Psoas muscle (tissue), 8 donors: Measurements from ENCODE around the gene PRKN. TPM values are rescaled to one million over a fixed set of nuclear protein-coding genes. Genes with fewer than 3 reads are reported as not detected.

ENCODE experiments used
- ATAC-seq, 4 donors: fragments of 200-7000 bp; cut with Tn5 transposase; one replicate each; pipeline ENCODE4 v1.9.1; 2020; ENCODE audit warnings: moderate library complexity in 3 of 4, mild to moderate bottlenecking in 2 of 4
- DNase-seq, 2 donors: peaks; one replicate each; pipeline ENCODE4 v3.0.0-alpha.2; 2020
- H3K27ac ChIP-seq: fragments of 200-600 bp; one replicate; pipeline ENCODE4 v1.8.0; 2022
- H3K27me3 ChIP-seq, 3 donors: fragments of 200-600 bp in 1 of 3; one replicate each; pipeline versions ENCODE4 v1.6.1 to v1.8.0; 2013 to 2022; ENCODE audit warnings: low read length in 2 of 3, mild to moderate bottlenecking in 2 of 3, moderate library complexity in 1 of 3; ENCODE audit not compliant: insufficient read depth in 3 of 3
- H3K36me3 ChIP-seq, 2 donors: fragments of 200-600 bp in 1 of 2; one replicate each; pipeline versions ENCODE4 v1.6.1 to v1.8.0; 2013 to 2022; ENCODE audit warnings: low read depth in 1 of 2, mild to moderate bottlenecking in 1 of 2, moderate library complexity in 1 of 2; ENCODE audit not compliant: insufficient read depth in 1 of 2
- H3K4me1 ChIP-seq: fragments of 200-600 bp; one replicate; pipeline ENCODE4 v1.8.0; 2022
- H3K4me3 ChIP-seq: fragments of 200-600 bp; one replicate; pipeline ENCODE4 v1.8.0; 2022; ENCODE audit warnings: mild to moderate bottlenecking
- H3K9me3 ChIP-seq: fragments of 200-600 bp; one replicate; pipeline ENCODE4 v1.8.0; 2022
- WGBS, 3 donors: extraction: QIAGEN DNeasy Blood & Tissue Kit; methylation state at CpG; one replicate each; pipeline versions ENCODE4 v1.1.6 to v1.1.7; 2013; 5-methylcytosine and 5-hydroxymethylcytosine counted together
- intact Hi-C, 2 donors: fragments of 100-400 bp; cut with DNase I; formaldehyde crosslinking; loops; one replicate each; pipeline versions ENCODE4 v1.11.0 to v1.14.2; 2022
- polyA plus RNA-seq, 3 donors: library from polyadenylated mRNA; stranded (reverse); fragments of 200-250 nt; gene quantifications; one replicate each; pipeline ENCODE4 v1.2.3, GENCODE V29; 2013
- total RNA-seq, 4 donors: library from RNA; stranded (reverse); fragmentation: NEBNext Ultra II Directional in 2 of 4; extraction: Animal tissue kit (Norgen Biotek cat#: 25700) in 2 of 4; gene quantifications; one replicate each; pipeline versions ENCODE4 v1.2.1 to v1.2.4, GENCODE V29; 2021 to 2023
- TF ChIP-seq, protein P1 (sequence below): fragments of 200-600 bp; IDR thresholded peaks from one replicate; pipeline ENCODE4 v1.8.0; 2022; ENCODE audit warnings: antibody characterized with exemption
- donor health status: healthy with polysubstance abuse.
- donor health status: DM: no; HTN: no; CAD: no; lungs with moderate emphysema.
- donor health status: Bipolar disorder and iron deficiency.
- donor health status: healthy.
- donor health status: DM: yes; HTN: yes; CAD: no.
- donor health status: DM: no; HTN: no; CAD: no.
- donor health status: DM: no; HTN: no; CAD: no.
- donor health status: DM: yes; HTN: yes; CAD: no.

The PRKN gene
- total and polyA plus RNA-seq, 7 donors: 1.5 to 19.5 (median 11.7) TPM

- DNase-seq: no peak
- Histone ChIP-seq H3K27me3 (no peaks in the 10 kb centered on the region), H3K27ac (no peak overlapping the region), H3K9me3 (no peaks in the 10 kb centered on the region), H3K4me1 (peaks cover 7% of the 10 kb centered on the region), H3K36me3 (no peaks in the 10 kb centered on the region), H3K4me3 (no peak overlapping the region)
- ATAC-seq: no peak
- WGBS, 3 donors: 88 to 93% (median 90%) methylated on average over 10 of the region's 10 CpGs
- TF ChIP-seq, protein P1, sequence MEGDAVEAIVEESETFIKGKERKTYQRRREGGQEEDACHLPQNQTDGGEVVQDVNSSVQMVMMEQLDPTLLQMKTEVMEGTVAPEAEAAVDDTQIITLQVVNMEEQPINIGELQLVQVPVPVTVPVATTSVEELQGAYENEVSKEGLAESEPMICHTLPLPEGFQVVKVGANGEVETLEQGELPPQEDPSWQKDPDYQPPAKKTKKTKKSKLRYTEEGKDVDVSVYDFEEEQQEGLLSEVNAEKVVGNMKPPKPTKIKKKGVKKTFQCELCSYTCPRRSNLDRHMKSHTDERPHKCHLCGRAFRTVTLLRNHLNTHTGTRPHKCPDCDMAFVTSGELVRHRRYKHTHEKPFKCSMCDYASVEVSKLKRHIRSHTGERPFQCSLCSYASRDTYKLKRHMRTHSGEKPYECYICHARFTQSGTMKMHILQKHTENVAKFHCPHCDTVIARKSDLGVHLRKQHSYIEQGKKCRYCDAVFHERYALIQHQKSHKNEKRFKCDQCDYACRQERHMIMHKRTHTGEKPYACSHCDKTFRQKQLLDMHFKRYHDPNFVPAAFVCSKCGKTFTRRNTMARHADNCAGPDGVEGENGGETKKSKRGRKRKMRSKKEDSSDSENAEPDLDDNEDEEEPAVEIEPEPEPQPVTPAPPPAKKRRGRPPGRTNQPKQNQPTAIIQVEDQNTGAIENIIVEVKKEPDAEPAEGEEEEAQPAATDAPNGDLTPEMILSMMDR: no peak
- intact Hi-C loops: loop anchor here (10.0 kb wide), 4 partner anchors 208 to 848 kb away; no protein-coding TSS in a partner anchor
Measured at GRCh38 chr6:161372422-161372793, 1355.2 kb downstream of the PRKN start.

GRCh38 chr6:161370880-161371279 is 1356.7 kb downstream of the PRKN start:
- 37 to 42% (median 40%) methylated on average over 9 of the region's 9 CpGs for WGBS, 3 donors
- Histone ChIP-seq H3K27ac (no peak overlapping the region), H3K36me3 (no peaks in the 10 kb centered on the region), H3K4me1 (peaks cover 6% of the 10 kb centered on the region), H3K9me3 (no peaks in the 10 kb centered on the region), H3K4me3 (no peak overlapping the region), H3K27me3 (no peaks in the 10 kb centered on the region)
- TF ChIP-seq, protein P1: peak; percentile 67
- ATAC-seq: peak in 2 of 4 donors; percentile 41 to 49
- intact Hi-C loops: loop anchor here (10.0 kb wide), 4 partner anchors 206 to 846 kb away; no protein-coding TSS in a partner anchor
- peak; percentile 40 to 67 for DNase-seq

DNA sequence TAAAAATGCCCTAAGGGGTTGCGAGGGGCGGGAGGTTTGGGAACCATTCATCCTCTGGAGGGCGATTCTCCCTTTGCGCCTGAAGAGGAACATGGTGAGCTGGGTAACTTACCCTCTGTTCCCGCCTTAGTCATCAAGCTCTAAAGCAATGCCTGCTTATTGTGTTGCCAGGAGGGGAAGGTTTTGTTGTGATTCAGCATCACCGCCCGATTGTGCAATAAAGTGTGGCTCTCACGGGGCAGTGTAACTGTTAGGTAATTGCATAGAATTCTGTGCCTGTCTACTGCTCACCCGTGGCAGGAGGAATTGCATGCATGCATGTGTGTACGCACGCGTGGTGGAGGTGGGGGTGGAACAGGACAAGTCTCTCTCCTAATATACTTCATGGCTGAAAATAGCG is 1358.2 kb downstream of the PRKN start:
- Histone ChIP-seq H3K27me3 (no peaks in the 10 kb centered on the region), H3K36me3 (no peaks in the 10 kb centered on the region), H3K4me1 (no peaks in the 10 kb centered on the region), H3K9me3 (no peaks in the 10 kb centered on the region), H3K27ac (no peak overlapping the region), H3K4me3 (no peak overlapping the region)
- DNase-seq (no peak), ATAC-seq (no peak)
- 83 to 89% (median 86%) methylated on average over 13 of the region's 13 CpGs for WGBS, 3 donors
- intact Hi-C loops: no loop called here
- TF ChIP-seq, protein P1: no peak

DNA sequence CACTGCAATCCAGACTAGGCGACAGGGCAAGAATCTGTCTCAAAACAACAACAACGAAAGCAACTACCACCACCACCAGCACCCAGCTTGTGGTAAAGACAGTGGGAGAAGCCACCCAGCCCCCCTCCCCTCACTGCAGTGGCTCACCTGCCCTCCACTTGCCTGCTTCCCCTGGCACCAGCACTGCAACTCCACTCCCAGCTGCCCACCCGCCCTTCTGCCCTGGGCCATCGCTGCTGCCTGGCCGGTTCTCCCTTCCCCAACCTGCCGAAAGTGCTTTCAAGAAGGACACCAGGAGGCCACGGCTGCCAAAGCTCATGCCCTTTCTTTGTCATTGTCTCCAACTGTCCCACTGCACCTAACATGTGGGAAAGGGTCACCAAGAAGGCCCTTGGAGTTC is 1359.1 kb downstream of the PRKN start:
- intact Hi-C loops: no loop called here
- no peak for ATAC-seq

More for the DNA sequence above, 1359.1 kb downstream of the PRKN start:
- Histone ChIP-seq H3K27me3 (no peaks in the 10 kb centered on the region), H3K27ac (no peak overlapping the region), H3K9me3 (no peaks in the 10 kb centered on the region), H3K4me3 (no peak overlapping the region), H3K36me3 (no peaks in the 10 kb centered on the region), H3K4me1 (no peaks in the 10 kb centered on the region)
- WGBS, 3 donors: 82 to 92% (median 91%) methylated on average over 5 to 7 of the region's 7 CpGs
- TF ChIP-seq, protein P1: no peak
- no peak for DNase-seq
